ENCODE measurements around the gene KCNMA1.

KCNMA1 gene

GRCh38 chr10:77554996-77555397 lies 82.6 kb downstream of the KCNMA1 start:
- Histone ChIP-seq H3K9me3 (no peaks in the 10 kb centered on the region), H3K27me3 (no peaks in the 10 kb centered on the region), H3K4me3 (ENCODE audit: low read depth in 1 of 2, low read length in 1 of 2) (peak overlapping the region in 1 of 2 experiments; percentile 4), H3K4me1 (ENCODE audit: control insufficient read depth in 1 of 2, insufficient read depth in 1 of 2, low read depth in 1 of 2, low read length in 1 of 2) (peaks cover 43 to 63% of the 10 kb centered on the region in 2 experiments), H3K27ac (peak overlapping the region; percentile 87), H3K36me3 (no peaks in the 10 kb centered on the region)
- TF ChIP-seq, protein P1, sequence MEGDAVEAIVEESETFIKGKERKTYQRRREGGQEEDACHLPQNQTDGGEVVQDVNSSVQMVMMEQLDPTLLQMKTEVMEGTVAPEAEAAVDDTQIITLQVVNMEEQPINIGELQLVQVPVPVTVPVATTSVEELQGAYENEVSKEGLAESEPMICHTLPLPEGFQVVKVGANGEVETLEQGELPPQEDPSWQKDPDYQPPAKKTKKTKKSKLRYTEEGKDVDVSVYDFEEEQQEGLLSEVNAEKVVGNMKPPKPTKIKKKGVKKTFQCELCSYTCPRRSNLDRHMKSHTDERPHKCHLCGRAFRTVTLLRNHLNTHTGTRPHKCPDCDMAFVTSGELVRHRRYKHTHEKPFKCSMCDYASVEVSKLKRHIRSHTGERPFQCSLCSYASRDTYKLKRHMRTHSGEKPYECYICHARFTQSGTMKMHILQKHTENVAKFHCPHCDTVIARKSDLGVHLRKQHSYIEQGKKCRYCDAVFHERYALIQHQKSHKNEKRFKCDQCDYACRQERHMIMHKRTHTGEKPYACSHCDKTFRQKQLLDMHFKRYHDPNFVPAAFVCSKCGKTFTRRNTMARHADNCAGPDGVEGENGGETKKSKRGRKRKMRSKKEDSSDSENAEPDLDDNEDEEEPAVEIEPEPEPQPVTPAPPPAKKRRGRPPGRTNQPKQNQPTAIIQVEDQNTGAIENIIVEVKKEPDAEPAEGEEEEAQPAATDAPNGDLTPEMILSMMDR (IDR thresholded peaks at IDR 0.05): no peak

- peak overlapping the region in 1 of 2 experiments; percentile 19 for H3K4me3 ChIP-seq (ENCODE audit: low read depth in 1 of 2, low read length in 1 of 2)
- H3K36me3 ChIP-seq: no peaks in the 10 kb centered on the region
- TF ChIP-seq, protein P1 (IDR thresholded peaks at IDR 0.05): no peak
- no peaks in the 10 kb centered on the region for H3K9me3 ChIP-seq
- H3K4me1 ChIP-seq (ENCODE audit: control insufficient read depth in 1 of 2, insufficient read depth in 1 of 2, low read depth in 1 of 2, low read length in 1 of 2): peaks cover 43 to 68% of the 10 kb centered on the region in 2 experiments
- H3K27me3 ChIP-seq: no peaks in the 10 kb centered on the region
- peak overlapping the region; percentile 87 for H3K27ac ChIP-seq
These were observed 83.6 kb downstream of the KCNMA1 start for GRCh38 chr10:77553966-77554365.

DNA sequence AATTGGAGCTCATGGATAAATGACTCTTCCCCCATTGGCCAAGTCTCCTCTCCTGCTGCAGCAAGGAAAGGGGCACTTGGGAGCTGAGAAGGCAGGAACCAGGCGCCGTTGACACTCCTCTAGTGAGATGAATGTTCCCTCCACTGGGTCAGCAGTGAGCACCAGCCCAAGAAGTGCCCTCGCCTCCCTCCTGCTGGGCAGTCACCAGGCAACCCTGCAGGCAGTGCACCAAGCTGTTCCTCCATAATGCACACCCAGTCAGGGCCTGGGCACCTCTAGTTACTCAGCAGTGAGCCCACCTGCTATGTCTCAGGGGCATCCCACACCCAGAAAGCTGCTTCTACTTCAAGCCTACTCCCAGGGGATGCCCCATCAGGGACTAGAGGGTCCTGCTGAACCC lies 84.3 kb downstream of the KCNMA1 start:
- Histone ChIP-seq H3K4me1 (ENCODE audit: control insufficient read depth in 1 of 2, insufficient read depth in 1 of 2, low read depth in 1 of 2, low read length in 1 of 2) (peaks cover 43 to 68% of the 10 kb centered on the region in 2 experiments), H3K27ac (peak overlapping the region; percentile 87)
- TF ChIP-seq, protein P1 (IDR thresholded peaks at IDR 0.05): no peak

GRCh38 chr10:77552252-77552651 lies 85.4 kb downstream of the KCNMA1 start:
- H3K4me3 ChIP-seq (ENCODE audit: low read depth in 1 of 2, low read length in 1 of 2): no peak overlapping the region
- H3K4me1 ChIP-seq (ENCODE audit: control insufficient read depth in 1 of 2, insufficient read depth in 1 of 2, low read depth in 1 of 2, low read length in 1 of 2): peaks cover 43 to 67% of the 10 kb centered on the region in 2 experiments
- TF ChIP-seq, protein P1 (IDR thresholded peaks at IDR 0.05): no peak
- no peaks in the 10 kb centered on the region for H3K9me3 ChIP-seq
- no peaks in the 10 kb centered on the region for H3K36me3 ChIP-seq
- no peaks in the 10 kb centered on the region for H3K27me3 ChIP-seq
- H3K27ac ChIP-seq: peak overlapping the region; percentile 87

More for the DNA sequence above, 84.3 kb downstream of the KCNMA1 start:
- Histone ChIP-seq H3K36me3 (no peaks in the 10 kb centered on the region), H3K4me3 (ENCODE audit: low read depth in 1 of 2, low read length in 1 of 2) (peak overlapping the region in 1 of 2 experiments; percentile 19), H3K27me3 (no peaks in the 10 kb centered on the region), H3K9me3 (no peaks in the 10 kb centered on the region)

DNA sequence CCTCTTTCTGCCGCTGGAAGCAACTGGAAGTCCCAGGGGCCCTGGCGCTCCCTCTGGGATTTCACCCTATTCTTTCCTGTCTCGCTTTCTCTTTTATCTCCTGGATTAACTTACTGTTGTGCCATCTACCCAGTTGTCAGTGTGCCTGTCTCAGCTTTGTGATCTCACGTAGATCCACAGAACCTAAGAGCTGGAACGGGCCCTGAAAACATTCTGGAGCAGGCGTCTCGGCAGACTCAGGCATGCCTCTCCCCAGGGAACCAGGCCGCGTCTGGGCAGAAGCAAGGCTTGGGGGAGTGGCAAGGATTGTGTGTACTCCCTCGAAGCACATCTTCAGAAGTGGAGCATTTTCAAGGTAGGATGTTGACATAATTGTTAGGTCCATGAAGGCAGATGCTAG lies 87.2 kb downstream of the KCNMA1 start:
- Histone ChIP-seq H3K27me3 (no peaks in the 10 kb centered on the region), H3K4me3 (ENCODE audit: low read depth in 1 of 2, low read length in 1 of 2) (no peak overlapping the region), H3K9me3 (no peaks in the 10 kb centered on the region), H3K4me1 (ENCODE audit: control insufficient read depth in 1 of 2, insufficient read depth in 1 of 2, low read depth in 1 of 2, low read length in 1 of 2) (peaks cover 30 to 49% of the 10 kb centered on the region in 2 experiments), H3K27ac (no peak overlapping the region), H3K36me3 (no peaks in the 10 kb centered on the region)
- TF ChIP-seq, protein P1 (IDR thresholded peaks at IDR 0.05): no peak

GRCh38 chr10:77548671-77549070 lies 88.9 kb downstream of the KCNMA1 start:
- Histone ChIP-seq H3K36me3 (no peaks in the 10 kb centered on the region), H3K27ac (no peak overlapping the region), H3K4me1 (ENCODE audit: control insufficient read depth in 1 of 2, insufficient read depth in 1 of 2, low read depth in 1 of 2, low read length in 1 of 2) (peaks cover 13 to 32% of the 10 kb centered on the region in 2 experiments), H3K27me3 (peaks cover 5% of the 10 kb centered on the region), H3K9me3 (no peaks in the 10 kb centered on the region), H3K4me3 (ENCODE audit: low read depth in 1 of 2, low read length in 1 of 2) (no peak overlapping the region)
- TF ChIP-seq, protein P1 (IDR thresholded peaks at IDR 0.05): no peak
